Thyroid gland (tissue), 4 donors: Measurements from ENCODE around the gene POLR3B.

Source experiments
- CTCF ChIP-seq, 6 experiments: fragments of 200-600 bp in 3 of 6; fragments of 450-650 bp in 3 of 6; sonication (generic) in 3 of 6; IDR thresholded peaks; one replicate each; pipeline ENCODE4 v1.5.1; 2016 to 2019; ENCODE audit warnings: antibody characterized with exemption in 6 of 6, mild to moderate bottlenecking in 2 of 6, inconsistent platforms in 1 of 6, moderate library complexity in 1 of 6
- POLR2A ChIP-seq, 2 donors: fragments of 450-650 bp; IDR thresholded peaks; one replicate each; pipeline ENCODE4 v1.6.1; 2017; ENCODE audit warnings: antibody characterized with exemption in 2 of 2, mild to moderate bottlenecking in 2 of 2, moderate library complexity in 1 of 2

GRCh38 chr12:106409878-106410277 is 52.3 kb downstream of the POLR3B start:
- TF ChIP-seq POLR2A (IDR thresholded peaks at IDR 0.05) = no peak
- TF ChIP-seq CTCF (IDR thresholded peaks at IDR 0.05) = no peak
